GM12874 (cell line): ENCODE results near the gene THBS2.

Experiments
- TF ChIP-seq, protein P1 (sequence below): IDR thresholded peaks from 2 replicates; pipeline ENCODE4 v1.5.1; 2011; ENCODE audit warnings: low read depth, mild to moderate bottlenecking, control low read depth, low read length, moderate library complexity; ENCODE audit not compliant: insufficient read depth

THBS2 gene

DNA sequence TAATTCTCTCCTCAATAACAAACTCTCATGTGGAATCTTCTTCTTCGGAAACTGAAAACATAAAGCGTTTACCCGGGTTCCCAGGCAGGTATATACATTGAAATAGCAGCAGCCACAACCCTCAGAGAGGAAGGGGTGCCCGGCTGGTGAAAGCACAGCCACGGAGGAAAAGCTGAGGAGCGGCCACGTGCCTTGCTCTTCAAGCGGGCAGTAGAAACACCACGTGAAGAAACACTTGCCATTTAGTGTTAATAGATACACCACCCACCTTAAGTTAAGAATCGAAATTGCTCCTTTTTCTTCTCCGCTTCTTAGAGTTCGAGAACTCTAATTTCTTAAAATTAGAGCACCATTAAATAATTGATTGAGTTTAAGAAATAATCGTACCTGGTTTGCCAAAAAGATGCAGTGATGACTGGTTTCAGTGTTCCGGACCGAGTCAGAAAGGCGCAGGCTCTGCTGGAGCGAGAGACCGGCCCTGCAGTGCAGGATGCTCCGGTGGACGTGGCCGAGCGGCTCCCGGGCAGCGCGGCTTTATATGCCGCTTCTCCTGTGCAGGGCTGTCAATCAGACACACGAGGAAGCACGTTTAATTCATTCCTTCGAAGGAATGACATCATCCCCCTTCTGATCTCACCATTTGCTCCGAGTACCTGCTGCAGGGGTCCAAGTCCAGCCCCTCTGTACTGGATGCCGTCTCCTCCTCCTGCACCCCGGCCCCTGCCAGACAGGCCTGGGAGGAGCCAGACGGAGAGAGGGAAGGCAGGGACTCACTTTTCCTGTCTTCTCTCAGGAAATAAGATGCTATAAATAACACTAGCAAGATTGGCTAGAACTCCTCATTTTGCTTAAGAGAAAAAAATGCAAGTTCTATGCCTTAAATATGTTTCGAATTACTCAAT, at the start of gene THBS2:
Gene THBS2, minus strand, starts transcription at position 510 of the 902 bp plus-strand sequence. CDS start 3,062 bp downstream, outside the sequence.
- TF ChIP-seq, protein P1, sequence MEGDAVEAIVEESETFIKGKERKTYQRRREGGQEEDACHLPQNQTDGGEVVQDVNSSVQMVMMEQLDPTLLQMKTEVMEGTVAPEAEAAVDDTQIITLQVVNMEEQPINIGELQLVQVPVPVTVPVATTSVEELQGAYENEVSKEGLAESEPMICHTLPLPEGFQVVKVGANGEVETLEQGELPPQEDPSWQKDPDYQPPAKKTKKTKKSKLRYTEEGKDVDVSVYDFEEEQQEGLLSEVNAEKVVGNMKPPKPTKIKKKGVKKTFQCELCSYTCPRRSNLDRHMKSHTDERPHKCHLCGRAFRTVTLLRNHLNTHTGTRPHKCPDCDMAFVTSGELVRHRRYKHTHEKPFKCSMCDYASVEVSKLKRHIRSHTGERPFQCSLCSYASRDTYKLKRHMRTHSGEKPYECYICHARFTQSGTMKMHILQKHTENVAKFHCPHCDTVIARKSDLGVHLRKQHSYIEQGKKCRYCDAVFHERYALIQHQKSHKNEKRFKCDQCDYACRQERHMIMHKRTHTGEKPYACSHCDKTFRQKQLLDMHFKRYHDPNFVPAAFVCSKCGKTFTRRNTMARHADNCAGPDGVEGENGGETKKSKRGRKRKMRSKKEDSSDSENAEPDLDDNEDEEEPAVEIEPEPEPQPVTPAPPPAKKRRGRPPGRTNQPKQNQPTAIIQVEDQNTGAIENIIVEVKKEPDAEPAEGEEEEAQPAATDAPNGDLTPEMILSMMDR, result no peak

DNA sequence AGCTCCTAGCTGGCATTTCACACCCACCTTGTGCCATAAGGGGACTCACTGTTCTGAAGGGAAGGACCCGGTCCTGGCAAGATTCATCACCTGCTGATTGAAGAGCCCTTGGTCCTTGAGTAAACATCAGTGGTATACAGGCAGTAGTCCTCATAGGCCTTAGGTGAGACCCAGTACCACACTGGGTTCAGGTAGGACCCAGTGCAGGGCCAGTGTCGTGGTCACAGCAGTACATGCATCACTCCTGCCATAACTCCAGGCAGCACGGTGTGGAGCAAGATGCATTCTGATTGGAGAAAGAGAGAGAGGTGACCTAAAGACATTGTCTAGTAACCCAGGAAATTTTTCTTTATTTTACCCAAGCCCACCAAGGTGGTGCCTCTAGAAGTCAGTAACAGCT, 49.1 kb upstream of the THBS2 start:
- TF ChIP-seq, protein P1, result no peak

DNA sequence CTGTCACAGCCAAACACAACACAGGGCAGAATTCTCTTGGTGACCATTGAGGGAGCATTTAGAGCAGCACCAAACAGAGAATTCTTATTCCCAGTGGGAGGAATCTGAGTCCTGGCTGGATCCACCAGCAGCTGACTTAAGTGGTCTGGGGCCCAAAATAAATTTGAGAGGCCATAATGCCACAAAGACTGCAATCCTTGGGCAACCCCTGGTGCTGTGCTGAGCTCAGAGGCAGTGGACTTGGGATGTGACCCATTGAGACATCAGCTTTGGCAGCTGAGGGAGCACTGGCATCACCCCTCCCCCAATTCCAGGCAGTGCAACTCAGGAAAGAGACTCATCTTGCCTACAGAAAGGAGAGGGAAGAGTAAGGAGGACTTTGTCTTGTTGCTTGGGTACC, 48.6 kb upstream of the THBS2 start:
- TF ChIP-seq, protein P1, result no peak

DNA sequence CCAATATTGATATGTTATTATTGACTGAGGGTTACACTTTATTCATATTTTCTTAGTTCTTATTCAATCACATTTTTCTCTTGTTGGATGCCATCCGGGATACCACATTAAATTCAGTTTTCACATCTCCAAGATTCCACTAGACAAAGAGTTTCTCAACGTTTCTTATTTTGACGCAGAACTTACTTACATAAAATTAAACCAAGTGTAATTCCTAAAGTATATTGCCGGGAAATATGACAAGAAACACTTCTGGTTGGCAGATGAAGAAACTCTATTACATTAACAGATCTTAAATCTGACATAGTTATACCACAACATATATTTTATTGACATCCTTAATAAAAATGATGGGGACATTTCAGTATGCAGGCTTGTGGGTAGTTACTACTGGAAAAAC, 47.3 kb upstream of the THBS2 start:
- TF ChIP-seq, protein P1, result no peak

DNA sequence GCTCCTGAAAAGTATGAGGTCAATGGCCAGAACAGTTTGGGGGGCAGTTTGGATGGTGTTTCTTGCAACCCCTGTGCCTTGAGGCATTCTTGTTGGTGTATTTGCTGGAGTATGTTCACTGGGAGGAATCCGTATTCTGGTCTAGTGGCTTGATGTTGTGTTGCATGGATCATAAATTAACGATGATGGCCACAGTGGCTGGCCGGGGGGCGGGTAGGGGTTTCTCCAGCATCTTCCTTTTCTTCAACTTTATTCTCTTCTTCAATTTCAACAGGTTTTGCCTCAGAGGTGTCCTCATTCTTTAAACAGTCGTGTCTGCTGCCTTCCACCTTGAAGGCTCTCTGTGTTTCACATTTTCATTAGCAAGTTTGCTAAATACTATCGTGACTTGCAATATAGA, 43.0 kb upstream of the THBS2 start:
- TF ChIP-seq, protein P1, result no peak

DNA sequence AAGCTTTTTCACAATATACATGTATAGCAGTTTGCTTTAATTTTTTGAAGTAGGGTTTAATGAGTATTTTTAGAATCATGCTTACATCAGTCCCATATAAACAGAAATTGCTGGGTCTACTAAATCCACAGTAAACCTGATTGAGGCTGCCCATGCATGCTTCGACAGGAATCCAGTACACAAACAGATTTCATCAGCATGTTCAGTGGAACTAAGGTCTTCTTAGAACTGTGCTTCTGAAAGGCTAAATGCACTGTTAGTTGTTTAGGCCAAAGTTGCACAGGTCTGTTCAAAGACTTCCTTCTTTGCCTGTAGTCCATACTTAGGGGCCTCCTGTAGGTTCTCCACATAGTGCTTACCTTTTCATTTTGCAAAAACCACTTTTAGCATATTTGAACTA, 42.5 kb upstream of the THBS2 start:
- TF ChIP-seq, protein P1, result no peak

DNA sequence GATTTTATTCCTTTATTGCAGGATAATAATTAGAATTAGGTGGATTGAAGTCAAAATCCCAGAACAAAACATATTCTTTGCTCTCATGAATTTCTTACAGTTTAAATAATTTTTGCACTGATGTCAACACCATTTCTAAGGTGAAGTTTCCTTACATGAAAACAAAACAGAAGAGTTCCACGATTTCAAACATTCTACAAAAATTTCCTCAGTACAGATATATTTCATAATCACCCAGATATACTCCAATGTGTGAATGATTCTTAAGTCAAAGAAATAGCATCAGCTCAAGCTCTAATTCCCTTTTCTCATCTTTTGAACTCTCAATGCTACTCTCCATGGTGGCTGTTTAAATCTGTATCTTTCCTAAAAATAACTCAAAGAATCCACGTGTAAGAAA, 39.5 kb upstream of the THBS2 start:
- TF ChIP-seq, protein P1, result no peak
